Measurements from ENCODE around the gene NTM.

Gene NTM

GRCh38 chr11:132379540-132379939 is 1009.1 kb downstream of the NTM start:
- DNase-seq (ENCODE audit: low read depth): no peak
- no peak overlapping the region for H3K4me3 ChIP-seq (ENCODE audit: low read length)
- no peak for TF ChIP-seq CTCF (conservative IDR thresholded peaks at IDR 0.05; ENCODE audit: low read depth, low read length)
